GM04504 (cell line): ENCODE data around the gene ARSK.
A peak's percentile ranks its signal among the peaks of the same experiment; 100 is the strongest.
"Not testable (repeated sequence)": the region's sequence is repeated elsewhere in the genome, so short reads cannot be mapped to it uniquely, and the experiment has no call there.

ENCODE experiments used
- DNase-seq: peaks from one replicate; pipeline ENCODE4 v3.0.0-alpha.2; 2012; ENCODE audit warnings: low read depth

The ARSK gene

DNA sequence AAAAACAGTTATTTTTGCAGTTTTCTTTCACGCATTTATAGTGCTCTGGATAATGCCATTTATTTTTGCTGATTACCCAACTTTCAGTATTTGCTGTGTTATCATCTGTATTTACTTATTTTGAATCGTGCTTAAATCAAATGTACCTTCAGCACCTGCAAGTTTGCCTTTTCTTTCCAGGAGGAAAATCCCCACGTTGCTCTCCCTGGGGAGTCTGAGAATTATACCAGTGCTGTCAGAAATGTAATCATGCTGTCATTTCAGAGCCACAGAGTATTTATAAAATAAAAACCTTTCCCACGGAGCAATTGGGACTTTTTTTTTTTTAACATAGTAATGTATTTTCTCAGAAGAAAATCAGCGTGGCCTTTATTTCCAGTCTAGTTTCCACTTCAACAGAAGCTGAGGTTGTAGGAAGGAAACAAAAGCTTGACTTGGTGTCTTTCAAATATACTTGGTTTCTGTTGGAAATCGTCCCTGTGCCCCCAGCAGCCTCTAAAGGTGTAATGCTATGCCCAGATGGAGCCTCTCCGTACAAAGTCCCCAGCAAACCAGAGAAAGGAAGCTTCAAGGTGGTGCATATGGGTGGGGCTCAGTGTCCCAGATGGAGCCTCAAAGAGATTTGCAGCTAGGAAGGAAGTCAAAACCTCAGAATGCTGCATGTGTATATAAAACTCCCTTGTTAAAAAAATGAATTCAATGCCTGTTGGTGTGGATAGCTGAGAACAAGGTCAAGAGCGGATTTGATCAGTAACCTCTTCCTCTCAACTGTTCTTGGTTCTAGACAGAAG lies 67.1 kb downstream of the ARSK start:
- DNase-seq, result no peak

DNA sequence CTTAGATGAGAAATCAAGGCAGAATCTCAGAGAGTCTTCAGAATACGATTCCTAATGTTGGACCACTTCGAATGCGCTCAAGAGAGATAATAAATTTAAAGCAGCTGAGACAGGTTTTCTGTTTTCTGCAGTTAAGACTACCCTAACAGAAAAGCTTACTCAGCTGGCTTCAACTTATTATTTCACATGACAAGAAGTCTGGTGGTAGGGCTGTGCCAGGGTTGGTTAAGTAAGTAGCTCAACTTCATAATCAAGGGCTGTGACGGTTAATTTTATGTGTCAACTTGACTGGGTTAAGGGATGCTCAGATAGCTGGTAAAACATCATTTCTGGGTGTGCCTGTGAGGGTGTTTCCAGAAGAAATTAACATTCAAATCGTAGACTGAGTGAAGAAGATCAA lies 68.8 kb downstream of the ARSK start:
- DNase-seq, result no peak

DNA sequence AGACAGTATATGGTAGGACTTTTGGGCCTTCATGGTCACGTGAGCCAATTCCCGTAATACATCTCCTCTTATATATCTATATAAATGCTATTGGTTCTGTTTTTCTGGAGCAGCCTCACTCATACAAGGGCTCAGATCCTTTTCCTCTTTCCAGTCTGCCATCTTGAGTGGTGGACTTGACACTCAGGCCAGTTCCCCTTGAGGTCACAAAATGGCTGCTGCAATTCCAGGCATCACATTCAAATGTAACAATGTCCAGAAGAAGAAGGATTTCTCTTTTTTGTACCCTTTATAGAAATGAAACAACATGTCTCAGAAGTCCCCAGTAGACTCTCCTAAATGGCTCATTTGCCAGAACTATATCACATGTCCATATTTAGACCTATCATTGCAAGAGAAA lies 69.5 kb downstream of the ARSK start:
- no peak for DNase-seq

DNA sequence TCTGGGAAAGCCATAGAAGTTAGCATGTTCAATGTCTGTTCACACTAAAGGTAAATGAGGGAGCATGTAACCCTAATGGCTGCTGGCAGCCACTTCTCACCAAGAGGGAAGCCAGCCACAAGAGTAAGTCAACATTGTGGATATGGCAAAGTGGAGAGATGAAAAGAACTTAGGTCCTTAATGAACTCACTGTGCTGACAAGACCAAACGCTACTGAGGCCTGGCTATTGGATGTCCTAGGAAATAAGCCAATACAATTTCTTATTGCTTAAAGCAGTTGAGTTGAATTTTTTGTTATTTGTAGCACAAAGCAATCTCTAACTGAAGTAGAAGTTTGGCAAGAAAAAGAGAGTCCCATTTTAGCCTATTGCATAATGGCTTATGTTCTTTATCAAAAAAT lies 71.8 kb downstream of the ARSK start:
- DNase-seq, result no peak

DNA sequence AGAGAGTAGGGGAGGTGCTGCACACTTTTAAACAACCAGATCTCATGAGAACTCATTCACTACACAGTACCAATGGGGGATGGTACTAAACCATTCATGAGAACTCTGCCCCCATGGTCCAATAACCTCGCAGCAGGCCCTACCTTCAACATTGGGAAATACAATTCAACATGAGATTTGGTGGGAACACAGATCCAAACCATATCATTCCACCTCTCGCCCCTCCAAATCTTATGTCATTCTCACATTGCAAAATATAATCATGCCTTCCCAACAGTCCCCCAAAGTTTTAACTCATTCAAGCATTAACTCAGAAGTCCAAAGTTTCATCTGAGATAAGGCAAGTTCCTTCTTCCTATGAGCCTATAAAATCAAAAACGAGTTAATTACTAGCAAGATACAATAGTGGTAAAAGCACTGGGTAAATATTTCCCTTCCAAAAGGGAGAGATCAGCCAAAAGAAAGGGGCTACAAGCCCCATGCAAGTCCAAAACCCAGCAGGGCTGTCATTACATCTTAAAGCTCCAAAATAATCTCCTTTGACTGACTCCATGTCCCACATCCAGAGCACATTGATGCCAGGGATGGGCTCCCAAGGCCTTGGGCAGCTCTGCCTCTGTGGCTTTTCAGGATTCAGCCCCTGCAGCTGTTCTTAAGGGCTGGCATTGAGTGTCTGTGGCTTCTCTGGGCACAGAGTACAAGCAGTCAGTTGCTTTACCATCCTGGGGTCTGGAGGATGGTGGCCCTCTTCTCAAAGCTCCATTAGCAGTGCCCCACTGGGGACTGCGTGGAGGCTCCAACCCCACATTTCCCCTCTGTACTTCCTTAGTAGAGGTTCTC lies 73.3 kb downstream of the ARSK start:
- DNase-seq, result no peak

DNA sequence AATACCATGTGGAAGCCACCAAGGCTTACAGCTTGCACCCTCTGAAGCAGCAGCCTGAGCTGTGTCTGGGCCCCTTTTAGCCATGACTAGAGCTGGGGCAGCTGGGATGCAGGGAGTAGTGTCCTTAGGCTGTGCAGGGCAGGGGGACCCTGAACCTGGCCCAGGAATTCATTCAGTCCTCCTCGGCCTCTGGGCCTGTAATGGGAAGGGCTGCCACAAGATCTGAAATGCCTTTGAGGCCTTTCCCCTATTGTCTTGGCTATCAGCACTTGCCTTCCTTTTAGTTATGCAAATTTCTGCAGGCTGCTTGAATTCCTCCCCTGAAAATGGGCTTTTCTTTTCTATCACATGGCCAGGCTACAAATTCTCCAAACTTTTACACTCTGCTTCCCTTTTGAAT lies 74.0 kb downstream of the ARSK start:
- DNase-seq, result no peak

DNA sequence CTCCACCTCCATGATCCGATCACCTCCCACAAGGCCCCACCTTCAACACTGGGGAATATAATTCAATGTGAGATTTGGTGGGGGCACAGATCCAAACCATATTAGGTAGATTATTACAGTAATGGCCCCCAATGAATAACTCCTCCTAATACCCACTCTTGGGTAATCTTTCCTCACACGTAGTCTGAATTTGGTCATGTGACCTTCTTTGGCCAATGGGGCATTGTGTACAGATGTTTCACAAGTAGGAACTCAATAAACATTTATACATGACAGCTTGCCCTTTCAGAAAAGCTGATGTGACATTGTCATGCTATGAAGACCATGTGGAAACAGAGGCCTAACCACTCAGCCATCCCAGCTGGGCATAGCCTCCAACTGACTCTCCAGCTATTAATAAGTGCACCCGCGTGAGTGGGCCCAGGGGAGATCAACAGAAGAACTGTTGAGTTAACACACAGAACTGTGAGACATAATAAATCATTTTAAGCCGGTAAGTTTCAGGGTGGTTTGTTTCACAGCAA lies 75.6 kb downstream of the ARSK start:
- DNase-seq, result no peak

DNA sequence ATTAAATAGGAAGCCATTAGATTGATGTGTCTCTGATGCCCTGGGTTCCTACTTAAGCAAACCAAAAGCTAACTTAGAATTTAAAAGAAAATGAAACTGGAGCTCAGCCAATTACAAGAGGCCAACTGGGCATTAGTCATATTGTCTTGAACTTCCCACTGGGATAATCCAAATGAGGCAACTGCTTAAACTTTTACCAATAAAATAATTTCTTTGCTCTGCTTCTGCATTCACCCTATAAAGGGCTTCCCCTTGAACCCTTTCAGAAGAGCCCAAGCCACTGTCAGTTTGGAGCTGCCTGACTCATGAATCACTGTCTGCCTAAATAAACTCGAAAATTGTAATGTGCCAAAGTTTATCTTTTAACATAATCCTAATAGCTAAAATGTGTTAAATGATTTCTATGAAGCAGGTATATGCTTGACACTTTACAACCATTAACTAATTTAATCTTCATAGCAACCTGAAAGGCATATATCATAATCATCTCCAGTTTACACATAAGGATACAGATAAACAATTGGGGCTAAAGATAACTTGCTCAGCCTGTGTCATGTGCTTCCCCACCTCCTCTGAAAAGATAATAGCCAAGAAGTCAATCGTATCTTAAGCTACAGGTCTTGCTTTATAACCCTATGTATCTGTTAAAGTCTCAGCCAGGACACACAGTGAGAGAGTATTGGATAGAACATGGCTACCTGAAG lies 76.5 kb downstream of the ARSK start:
- DNase-seq, result peak; percentile 52

DNA sequence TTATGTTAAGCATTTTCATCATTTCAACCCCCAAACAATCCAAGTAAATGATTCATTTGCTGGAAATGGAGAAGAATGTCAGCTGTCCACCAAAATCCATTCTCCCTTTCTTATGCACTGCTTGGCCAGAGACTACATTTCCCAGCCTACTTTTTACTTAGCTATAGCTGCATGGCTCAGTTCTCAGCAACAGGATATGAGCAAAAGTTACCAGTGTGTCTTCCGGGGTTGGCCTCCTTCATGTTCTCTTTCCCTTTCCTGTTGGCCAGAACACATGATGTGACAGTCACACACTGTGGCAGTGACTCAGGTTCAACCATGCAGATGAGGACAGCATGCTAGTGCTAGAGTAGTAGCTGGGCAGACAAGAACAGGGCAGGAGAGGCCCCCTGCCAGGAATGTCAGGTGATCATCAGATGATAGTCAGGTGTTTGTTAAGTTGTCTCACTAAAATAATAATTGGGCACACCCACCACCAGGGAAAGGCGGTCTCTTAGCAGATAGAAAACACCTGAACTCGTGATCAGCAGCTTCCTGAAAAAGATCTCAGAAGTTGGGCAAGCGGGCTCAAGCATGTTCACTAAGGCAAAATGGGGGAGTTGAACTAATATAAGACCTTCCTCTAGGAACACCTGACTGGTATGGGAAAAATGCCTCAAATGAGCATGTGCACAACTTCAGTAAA lies 77.2 kb downstream of the ARSK start:
- peak; percentile 19 for DNase-seq

DNA sequence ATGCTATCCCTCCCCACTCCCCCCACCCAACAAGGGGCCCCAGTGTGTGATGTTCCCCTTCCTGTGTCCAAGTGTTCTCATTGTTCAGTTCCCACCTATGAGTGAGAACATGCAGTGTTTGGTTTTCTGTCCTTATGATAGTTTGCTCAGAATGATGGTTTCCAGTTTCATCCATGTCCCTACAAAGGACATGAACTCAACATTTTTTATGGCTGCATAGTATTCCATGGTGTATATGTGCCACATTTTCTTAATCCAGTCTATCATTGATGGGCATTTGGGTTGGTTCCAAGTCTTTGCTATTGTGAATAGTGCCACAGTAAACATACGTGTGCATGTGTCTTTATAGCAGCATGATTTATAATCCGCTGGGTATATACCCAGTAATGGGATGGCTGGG lies 78.0 kb downstream of the ARSK start:
- not testable (repeated sequence) for DNase-seq

DNA sequence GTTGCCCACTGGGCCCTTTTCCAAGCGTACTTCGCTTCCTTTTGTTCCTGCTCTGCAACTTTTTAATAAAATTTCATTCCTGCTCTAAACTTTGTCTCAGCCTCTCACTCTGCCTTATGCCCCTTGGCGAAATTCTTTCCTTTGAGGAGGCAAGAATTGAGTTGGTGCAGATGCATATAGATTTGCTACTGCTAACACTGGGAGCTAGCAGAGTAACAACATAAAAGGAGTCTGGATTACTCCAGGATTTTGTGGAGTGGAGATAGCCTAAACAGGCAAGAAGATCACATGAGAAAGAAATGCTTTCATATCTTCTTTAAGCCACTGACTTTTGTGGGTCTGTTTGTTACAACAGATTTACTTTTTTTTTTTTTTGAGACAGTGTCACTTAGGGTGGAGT lies 78.8 kb downstream of the ARSK start:
- DNase-seq, result no peak

DNA sequence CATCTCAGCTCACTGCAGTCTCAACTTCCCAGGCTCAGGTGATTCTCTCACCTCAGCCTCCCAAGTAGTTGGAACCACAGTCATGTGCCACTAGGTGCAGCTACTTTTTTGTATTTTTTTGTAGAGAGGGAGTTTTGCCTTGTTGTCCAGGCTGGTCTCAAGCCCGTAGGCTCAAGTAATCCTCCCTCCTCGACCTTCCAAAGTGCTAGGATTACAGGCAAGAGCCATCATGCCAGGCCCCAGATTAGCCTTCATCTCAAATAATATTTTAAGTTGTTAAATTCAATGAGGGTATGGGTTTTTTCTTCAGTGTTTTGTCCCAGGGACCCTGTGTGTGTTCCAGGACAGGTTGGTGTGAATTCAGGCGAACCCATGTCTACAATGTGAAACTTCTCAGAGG lies 79.2 kb downstream of the ARSK start:
- DNase-seq, result no peak

DNA sequence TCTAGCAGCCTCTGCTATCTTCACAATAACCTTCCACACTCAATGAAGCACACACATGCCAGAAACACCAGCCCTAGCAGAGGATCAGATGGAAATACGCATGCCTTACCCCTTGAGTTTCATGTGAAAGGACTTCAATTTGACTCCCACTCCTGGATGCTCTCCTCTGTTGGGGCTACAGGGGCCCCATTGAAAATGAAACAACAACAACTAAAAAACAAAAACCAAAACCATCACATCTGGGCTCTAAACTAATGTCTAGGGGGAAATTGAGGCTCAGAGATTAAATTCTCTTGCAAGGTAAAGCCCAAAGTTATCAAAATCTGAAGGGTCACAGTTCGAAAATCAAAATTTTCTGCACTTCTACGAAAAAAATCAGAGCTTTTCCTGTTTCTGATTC lies 83.7 kb downstream of the ARSK start:
- no peak for DNase-seq

DNA sequence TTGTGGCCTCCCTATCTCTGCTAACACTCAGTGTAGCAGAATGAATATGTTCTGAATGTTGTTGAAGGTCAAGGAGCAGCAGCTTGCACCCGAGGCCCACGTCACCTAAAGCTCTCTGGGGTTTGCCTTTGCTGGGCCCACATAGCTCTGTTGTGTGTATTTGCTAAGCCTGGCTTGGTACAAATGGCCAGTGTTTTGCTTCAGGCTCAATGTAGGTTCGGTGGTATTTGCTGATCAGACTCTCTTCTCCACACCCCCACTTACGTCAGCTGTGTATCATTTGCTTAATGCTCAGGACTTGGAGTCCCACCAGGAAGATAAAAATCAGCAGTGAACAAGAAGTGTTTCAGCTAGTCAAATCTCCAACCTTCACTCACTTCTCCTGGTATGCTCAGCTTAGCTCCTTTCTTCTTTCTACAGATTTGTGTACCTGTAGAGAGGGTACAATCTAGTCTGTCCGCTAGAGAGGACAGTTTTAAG lies 86.9 kb downstream of the ARSK start:
- peak; percentile 24 for DNase-seq

DNA sequence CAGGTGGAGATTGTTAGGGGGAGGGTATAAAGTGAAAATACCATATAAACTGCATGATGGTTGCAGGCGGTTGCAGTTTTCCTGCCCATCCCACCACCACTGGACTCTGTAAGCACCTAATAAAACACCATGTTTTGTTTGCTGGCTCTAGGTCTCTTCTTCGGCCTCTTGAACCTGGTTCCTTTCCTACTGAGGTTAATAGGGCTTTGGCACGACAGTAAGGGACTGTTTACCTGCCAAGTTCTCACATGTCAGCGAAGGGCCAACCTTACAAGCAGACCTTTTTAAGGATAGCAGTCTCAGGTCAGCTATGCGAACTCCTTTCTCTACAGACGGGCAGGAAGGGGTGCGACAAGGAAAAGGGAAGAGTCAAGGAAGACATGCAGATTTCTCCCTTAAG lies 88.3 kb downstream of the ARSK start:
- DNase-seq, result no peak

DNA sequence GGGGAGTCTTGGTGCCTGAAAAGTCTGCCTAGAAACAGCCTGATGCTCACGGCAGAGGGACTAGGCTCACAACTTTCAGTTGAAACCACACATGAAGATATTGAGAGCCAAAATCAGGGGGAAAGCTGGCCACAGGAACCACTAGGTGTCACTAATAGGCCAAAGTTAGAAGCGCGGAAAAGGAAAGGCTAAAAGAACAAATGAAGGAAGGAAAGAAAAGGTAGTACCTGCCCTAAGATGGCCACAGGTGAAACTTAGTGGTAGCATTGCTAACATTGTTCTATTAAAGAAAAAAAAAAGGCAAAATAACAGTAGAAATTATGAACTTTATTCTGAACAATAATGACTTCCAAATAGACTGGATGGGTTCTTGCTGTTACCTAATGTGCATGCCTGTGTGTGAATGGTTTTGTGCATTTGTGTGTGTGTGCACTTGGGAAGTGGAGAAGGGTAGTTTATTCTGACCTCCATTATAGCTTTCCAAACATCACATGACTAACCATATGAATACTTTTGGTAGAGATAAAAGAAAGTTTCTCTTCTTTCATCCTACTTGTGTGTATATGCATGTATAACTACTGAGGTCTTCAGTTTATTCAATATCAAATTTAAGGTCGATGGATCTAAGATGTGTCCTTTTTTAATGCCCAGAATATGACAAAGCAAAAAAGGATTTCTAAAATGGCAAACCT lies 89.6 kb downstream of the ARSK start:
- peak; percentile 26 for DNase-seq

DNA sequence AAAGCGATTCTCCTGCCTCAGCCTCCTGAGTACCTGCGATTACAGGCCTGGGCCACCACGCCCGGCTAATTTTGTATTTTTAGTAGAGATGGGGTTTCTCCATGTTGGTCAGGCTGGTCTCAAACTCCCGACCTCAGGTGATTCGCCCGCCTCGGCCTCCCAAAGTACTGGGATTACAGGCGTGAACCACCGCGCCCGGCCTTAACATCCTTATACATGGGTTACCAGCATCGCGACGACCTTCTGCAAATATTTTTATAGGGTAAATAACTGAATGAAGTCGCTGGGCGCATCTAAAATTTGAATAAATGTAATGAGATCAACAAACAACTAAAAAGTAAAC lies 91.3 kb downstream of the ARSK start:
- not testable (repeated sequence) for DNase-seq

DNA sequence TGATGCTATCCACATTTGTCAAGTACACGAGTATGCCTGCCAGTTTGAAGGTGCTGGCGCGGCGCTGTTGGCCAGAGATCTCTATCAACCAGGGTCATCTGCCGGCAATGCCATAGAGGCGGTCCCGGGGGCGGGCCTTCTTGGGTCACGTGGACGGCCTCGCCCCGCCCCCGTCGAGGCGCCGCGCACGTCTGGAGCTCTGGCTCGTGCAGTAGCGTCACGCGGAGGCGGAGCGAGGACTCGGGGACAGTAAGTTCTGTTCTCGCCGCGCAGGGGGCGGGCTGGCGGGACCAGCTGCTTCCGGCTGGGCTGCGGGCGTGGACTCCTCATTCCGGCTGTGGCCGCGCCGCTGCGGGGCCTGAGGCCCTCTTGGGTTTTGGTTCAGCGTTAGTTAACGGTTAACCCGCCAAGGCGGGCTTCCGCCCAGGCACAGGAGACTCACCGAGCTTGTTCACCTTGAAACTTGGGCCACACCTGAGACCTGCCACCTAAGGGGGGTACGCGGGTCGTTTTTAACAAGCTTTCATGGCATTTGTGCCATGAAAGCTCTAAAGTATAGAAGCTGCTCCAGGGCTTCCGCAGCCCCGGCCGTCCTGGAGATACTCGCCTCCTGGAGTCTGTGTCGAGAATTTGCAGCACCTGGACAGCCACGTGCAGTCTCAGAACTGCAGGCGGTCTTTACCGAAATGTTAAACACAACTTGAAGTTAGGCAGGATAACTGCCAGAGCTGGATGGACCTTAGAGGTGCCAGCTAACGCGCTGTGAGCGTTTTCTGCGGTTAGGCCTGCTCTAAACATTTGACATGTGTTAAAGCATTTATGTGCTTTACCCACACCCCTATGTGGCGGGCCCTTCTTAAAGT lies 91.9 kb downstream of the ARSK start, which contains the start of gene RFESD:
Gene RFESD (plus strand): TSS at position 209 of the 863 bp plus-strand sequence. CDS start 5,495 bp downstream, outside the sequence.
- peak; percentile 90 for DNase-seq

DNA sequence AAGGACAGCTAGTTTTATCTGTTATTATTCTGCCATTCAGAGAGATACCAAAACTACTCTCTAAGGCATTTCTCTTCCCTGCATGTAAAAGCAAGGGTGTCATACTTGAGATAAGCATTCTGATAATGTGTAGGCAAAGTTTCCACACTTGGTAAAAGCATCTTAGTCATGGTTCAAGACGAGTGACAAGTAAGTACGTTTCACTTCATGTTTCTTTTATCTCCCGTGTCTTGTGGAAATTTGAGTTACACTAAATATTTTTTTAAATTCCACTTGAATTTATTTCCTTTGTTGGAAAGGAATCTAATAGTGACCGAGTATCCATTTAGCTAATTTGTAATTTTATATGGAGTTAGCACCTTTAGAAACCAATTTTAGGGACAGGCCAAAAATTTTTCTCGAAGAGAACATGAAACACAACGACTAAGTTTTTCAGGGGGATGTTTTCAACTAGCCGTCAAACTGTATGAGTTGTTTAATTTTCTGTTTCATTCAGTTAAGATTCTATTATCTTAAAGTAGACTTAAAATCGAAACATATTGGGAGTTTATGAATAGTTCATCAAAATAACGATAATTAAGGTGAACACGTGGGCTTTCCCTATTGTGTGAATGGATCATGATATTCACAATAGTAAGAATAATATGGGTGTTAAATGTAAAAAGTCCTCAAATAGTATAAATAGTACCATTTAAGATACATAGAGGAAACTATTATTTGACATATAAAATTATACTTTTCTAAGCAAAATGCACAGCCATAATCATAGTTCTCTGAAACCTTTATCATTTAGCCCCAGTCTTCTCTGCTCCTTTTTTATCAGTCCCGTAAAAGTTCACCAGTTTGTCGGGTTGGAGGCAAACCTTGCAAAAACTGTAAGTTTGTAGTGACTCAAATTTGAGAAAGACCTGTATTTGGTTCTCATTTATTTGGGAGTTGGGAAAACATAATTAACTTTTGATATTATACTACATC lies 93.3 kb downstream of the ARSK start:
- DNase-seq, result no peak
